ENCODE results near the gene ABHD17A.

The ABHD17A gene

GRCh38 chr19:1885398-1886119, at the start of gene ABHD17A:
ABHD17A (minus strand) TSS chr19:1885496; CDS start chr19:1881566, 3,930 bp downstream.
- TF ChIP-seq POLR2A (IDR thresholded peaks at IDR 0.05; ENCODE audit: low read depth, low read length) = peak; percentile 55; the same call in 1 of the 2 replicates
- DNase-seq (ENCODE audit: insufficient read length, low spot score) = peak; percentile 93
- FAIRE-seq = peak; percentile 33

GRCh38 chr19:1933942-1934341, 48.6 kb upstream of the ABHD17A start:
- no peak for FAIRE-seq
- TF ChIP-seq POLR2A (IDR thresholded peaks at IDR 0.05; ENCODE audit: low read depth, low read length) = no peak
- DNase-seq (ENCODE audit: insufficient read length, low spot score) = no peak

DNA sequence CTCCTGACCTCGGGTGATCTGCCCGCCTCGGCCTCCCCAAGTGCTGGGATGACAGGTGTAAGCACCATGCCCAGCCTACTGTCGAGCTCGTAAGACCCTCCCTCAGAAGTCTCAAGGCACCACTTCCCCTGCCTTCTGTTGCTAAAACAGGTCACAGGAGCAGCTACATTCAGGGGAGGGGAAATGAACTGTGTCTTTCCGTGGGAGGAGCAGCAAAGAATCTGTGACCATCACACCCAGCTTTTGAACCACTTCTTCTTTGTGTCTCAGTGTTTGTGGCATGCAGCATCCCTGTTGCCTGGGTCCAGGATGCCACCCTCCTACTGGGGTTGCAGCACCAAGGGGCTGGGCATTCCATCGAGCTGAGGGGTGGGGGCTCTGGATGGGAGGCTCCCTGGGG, 47.9 kb upstream of the ABHD17A start:
- FAIRE-seq (no peak), DNase-seq (ENCODE audit: insufficient read length, low spot score) (no peak)
- TF ChIP-seq POLR2A (IDR thresholded peaks at IDR 0.05; ENCODE audit: low read depth, low read length) = no peak

DNA sequence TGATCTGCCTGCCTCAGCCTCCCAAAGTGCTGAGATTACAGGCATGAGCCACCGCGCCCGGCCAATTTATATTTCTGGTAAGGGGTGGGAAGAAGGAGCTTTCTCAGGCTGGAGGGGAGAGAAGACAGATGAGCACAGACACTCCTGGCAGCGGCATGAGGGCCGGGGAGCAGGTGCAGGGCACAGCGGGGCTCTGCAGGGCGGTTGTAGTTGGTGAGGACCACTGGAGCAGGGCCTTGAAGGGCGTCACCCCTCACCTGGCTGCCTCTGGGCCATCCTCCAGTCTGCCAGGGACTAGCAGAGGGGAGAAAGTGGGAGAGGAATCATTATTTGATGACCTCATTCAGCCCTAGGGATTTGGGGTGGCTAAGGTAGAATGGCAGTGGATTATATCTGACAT, 47.1 kb upstream of the ABHD17A start:
- no peak for TF ChIP-seq POLR2A (IDR thresholded peaks at IDR 0.05; ENCODE audit: low read depth, low read length)
- no peak for FAIRE-seq
- DNase-seq (ENCODE audit: insufficient read length, low spot score) = no peak

GRCh38 chr19:1931445-1931844, 46.1 kb upstream of the ABHD17A start:
- FAIRE-seq (no peak), DNase-seq (ENCODE audit: insufficient read length, low spot score) (no peak)
- no peak for TF ChIP-seq POLR2A (IDR thresholded peaks at IDR 0.05; ENCODE audit: low read depth, low read length)

DNA sequence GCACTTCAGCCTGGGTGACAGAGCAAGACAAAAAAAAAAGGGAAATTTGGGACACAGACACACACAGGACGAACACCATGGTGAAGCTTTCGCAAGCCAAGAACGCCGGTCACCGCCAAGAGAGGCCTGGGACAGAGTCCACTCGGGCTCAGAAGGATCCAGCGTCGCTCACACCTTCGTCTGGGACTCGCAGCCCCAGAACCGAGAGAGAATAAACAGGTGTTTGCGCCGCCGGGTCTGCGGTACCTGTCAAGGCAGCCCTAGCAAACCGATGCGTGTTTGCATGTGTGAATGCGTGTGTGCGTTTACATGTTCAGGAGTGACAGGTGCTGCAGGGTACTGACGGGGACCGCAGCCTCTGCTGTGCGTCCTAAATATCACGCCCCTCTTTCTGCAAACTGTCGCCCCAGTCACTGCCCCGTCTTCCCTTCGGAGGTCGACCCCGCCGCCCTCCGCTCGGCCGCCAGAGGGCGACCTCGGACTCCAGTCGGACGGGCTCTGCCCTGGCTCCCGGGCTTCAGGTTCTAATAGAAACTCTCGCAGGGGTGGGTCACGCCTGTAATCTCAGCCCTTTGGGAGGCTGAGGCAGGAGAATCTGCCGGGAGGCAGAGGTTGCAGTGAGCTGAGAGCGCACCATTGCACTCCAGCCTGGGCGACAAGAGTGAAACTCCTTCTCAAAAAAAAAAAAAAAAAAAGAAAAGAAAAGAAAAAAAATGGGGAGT, 43.9 kb upstream of the ABHD17A start:
- no peak for TF ChIP-seq POLR2A (IDR thresholded peaks at IDR 0.05; ENCODE audit: low read depth, low read length)
- DNase-seq (ENCODE audit: insufficient read length, low spot score) (peak; percentile 93), FAIRE-seq (no peak)

DNA sequence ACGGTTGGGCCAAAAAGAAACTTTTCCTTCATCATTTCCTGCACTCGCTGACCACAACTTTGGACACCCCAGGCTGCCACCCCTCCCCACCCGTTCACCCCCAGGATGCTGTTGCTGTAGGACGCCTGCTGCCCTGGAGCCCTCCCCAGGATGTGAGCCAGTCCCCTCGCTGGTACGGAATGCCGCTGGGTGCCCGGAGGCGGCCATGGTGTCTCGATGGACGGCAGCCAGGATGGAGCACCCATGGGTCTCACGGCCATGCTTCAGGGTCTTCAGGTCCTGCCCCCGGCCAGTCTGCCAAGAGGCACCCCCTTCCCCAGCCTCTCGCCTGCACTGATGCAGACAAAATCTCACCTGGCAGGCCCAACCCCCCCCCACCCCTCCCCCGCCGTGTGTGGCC, 40.2 kb upstream of the ABHD17A start:
- no peak for FAIRE-seq
- TF ChIP-seq POLR2A (IDR thresholded peaks at IDR 0.05; ENCODE audit: low read depth, low read length) = no peak
- no peak for DNase-seq (ENCODE audit: insufficient read length, low spot score)

DNA sequence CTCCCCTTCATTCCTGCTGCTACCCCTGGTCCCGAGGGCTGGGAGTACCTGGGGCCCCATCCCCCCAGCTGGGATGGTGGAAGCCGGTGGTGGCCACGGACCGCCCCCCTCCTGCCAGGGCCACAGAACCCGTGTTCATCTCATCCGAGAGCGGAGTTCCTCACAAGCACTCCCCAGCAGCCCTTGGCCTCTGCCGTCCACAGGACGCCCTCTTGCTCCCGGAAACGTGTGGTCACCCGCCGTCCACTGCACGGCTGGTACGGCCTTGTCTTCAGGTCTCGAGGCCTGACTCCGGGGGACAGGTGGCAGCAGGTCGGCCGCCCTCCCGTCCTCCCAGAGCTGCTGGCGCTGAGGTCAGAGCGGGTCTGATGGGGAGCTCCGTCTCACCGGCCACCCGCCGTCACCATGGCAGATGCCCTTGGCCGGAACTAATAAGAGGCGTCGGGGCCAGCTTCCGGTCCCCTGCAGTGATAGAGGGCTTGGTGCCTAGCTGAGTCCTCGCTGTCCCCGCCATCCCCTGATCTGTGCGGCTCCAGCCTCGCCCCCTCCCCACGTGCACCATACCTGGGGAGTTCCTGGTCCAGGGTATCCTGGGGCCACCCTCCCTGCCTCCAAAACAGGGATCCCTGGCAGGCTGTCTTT, 39.1 kb upstream of the ABHD17A start:
- no peak for TF ChIP-seq POLR2A (IDR thresholded peaks at IDR 0.05; ENCODE audit: low read depth, low read length)
- DNase-seq (ENCODE audit: insufficient read length, low spot score) (no peak), FAIRE-seq (no peak)

- no peak for DNase-seq (ENCODE audit: insufficient read length, low spot score)
- no peak for FAIRE-seq
- TF ChIP-seq POLR2A (IDR thresholded peaks at IDR 0.05; ENCODE audit: low read depth, low read length) = no peak
Observed at GRCh38 chr19:1923319-1923718, 38.0 kb upstream of the ABHD17A start.

- DNase-seq (ENCODE audit: insufficient read length, low spot score) (no peak), FAIRE-seq (no peak)
- no peak for TF ChIP-seq POLR2A (IDR thresholded peaks at IDR 0.05; ENCODE audit: low read depth, low read length)
Observed at GRCh38 chr19:1922803-1923202, 37.5 kb upstream of the ABHD17A start.

- DNase-seq (ENCODE audit: insufficient read length, low spot score) (no peak), FAIRE-seq (no peak)
- TF ChIP-seq POLR2A (IDR thresholded peaks at IDR 0.05; ENCODE audit: low read depth, low read length) = no peak
Observed at GRCh38 chr19:1921825-1922224, 36.5 kb upstream of the ABHD17A start.

GRCh38 chr19:1921326-1921725, 36.0 kb upstream of the ABHD17A start:
- no peak for TF ChIP-seq POLR2A (IDR thresholded peaks at IDR 0.05; ENCODE audit: low read depth, low read length)
- DNase-seq (ENCODE audit: insufficient read length, low spot score) (no peak), FAIRE-seq (no peak)

DNA sequence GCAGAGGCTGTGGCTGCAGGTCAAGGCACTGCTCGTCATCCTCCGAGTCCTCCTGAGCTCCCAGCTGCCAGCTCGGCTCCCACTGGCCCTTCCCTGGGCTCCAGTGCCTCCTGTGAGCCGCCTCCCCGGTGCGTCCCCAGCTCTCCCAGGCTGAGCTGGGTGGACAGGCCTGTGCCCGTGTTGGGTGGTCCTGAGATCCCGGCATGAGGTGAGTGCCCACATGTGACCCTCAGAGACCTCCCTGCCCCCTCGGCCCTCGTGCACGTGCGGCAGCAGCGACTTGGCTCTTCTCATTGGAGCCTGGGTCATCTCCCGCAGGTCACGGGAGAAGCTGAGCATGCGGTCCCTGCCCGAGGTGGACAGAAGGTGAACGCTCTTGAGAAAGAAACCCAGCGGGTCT, 35.3 kb upstream of the ABHD17A start:
- no peak for TF ChIP-seq POLR2A (IDR thresholded peaks at IDR 0.05; ENCODE audit: low read depth, low read length)
- FAIRE-seq = no peak
- DNase-seq (ENCODE audit: insufficient read length, low spot score) = no peak

- no peak for TF ChIP-seq POLR2A (IDR thresholded peaks at IDR 0.05; ENCODE audit: low read depth, low read length)
- DNase-seq (ENCODE audit: insufficient read length, low spot score) (no peak), FAIRE-seq (no peak)
Observed at GRCh38 chr19:1918975-1919374, 33.7 kb upstream of the ABHD17A start.

Measured in H54 (cell line).